ENCODE data around the gene RNF8. TPM values are rescaled to one million over a fixed set of nuclear protein-coding genes. Genes with fewer than 3 reads are reported as not detected.

The RNF8 gene
- total and polyA plus RNA-seq, 10 of the 15 experiments (the other 5 are each of a cell fraction or from before 2014, with no cell fraction given) = 7.8 to 30.2 (median 23.3) TPM

DNA sequence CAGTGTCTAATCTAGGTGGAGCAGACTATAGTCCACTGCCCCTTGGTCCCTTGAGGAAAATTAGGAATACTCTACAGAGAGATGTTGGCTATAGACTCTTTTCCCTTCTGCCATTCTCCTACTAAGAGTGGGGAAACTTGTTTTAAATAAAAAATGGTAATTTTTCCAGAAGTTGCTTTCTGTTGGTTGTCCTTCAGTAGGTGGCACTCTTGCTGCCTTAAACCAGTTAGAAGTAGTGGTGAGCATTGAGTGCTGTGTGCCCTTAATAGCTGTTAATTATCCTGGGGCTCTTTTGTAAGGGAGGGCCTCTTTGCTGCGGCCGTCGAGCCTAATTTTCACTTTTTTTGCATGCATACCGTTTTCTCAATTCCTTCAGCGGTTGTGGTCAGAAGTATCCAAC, 82.0 kb downstream of the RNF8 start:
- in situ Hi-C loops (cut with MboI) = no loop called here
- Histone ChIP-seq H3K27ac (ENCODE audit: control insufficient read depth, insufficient read depth) (no peak overlapping the region), H3K4me1 (ENCODE audit: control insufficient read depth, insufficient read depth, low read length) (peaks cover 5% of the 10 kb centered on the region), H3K36me3 (ENCODE audit: control insufficient read depth in 2 of 2, insufficient read depth in 2 of 2, low read length in 1 of 2) (peaks cover 2 to 20% of the 10 kb centered on the region in 2 experiments; a peak in 2 of 4 replicates), H3K79me2 (ENCODE audit: control insufficient read depth, insufficient read depth, low read length) (peaks cover 52% of the 10 kb centered on the region), H3K4me3 (peak overlapping the region; percentile 97; the same call in 1 of the 2 replicates), H2AFZ (ENCODE audit: control insufficient read depth, low read depth, low read length) (no peak overlapping the region), H3K27me3 (replicated peaks in 1 of 2; ENCODE audit: control insufficient read depth in 2 of 2, insufficient read depth in 2 of 2, low read length in 1 of 2) (no peaks in the 10 kb centered on the region), H3K9ac (ENCODE audit: control insufficient read depth, insufficient read depth, low read length) (no peak overlapping the region), H4K20me1 (ENCODE audit: control insufficient read depth, insufficient read depth) (no peaks in the 10 kb centered on the region), H3K4me2 (ENCODE audit: control insufficient read depth, insufficient read depth) (peak overlapping the region; percentile 83; the same call in 1 of the 2 replicates), H3K9me3 (replicated peaks; ENCODE audit: control insufficient read depth, insufficient read depth, low read length) (no peaks in the 10 kb centered on the region)
- ATAC-seq = no peak
- CTCF ChIA-PET = interaction anchor here (1.0 to 2.8 kb wide), 5 partner anchors 11 to 256 kb away, joined by 3 to 14 read pairs (median 4); no protein-coding TSS in a partner anchor
- SMC1A ChIA-PET (ENCODE audit: uncharacterized antibody, unreplicated experiment) = interaction anchor here (0.6 to 2.1 kb wide), 5 partner anchors 14 to 130 kb away, joined by 3 to 5 read pairs (median 3); no protein-coding TSS in a partner anchor
- DNase-seq (ENCODE audit: low read depth, low spot score) = no peak
- FAIRE-seq = no peak
- WGBS (ENCODE audit: insufficient coverage, insufficient replicate concordance, low lambda C conversion rate, missing lambda C conversion rate) = 80% methylated on average over 5 of the region's 5 CpGs
- intact Hi-C loops (cut with micrococcal nuclease; ENCODE audit: unreplicated experiment) = no loop called here
- BruUV-seq (replicated peaks) = no TSS peak
- RAD21 ChIA-PET (ENCODE audit: unreplicated experiment) = interaction anchor here (0.6 to 1.9 kb wide), 3 partner anchors 127 to 514 kb away, joined by 3 to 8 read pairs (median 3); no protein-coding TSS in a partner anchor
- POLR2A ChIA-PET = no interaction called here
- TF ChIP-seq CBX3 (IDR thresholded peaks at IDR 0.05; ENCODE audit: borderline replicate concordance, low read depth) = no peak
- TF ChIP-seq, protein P1, sequence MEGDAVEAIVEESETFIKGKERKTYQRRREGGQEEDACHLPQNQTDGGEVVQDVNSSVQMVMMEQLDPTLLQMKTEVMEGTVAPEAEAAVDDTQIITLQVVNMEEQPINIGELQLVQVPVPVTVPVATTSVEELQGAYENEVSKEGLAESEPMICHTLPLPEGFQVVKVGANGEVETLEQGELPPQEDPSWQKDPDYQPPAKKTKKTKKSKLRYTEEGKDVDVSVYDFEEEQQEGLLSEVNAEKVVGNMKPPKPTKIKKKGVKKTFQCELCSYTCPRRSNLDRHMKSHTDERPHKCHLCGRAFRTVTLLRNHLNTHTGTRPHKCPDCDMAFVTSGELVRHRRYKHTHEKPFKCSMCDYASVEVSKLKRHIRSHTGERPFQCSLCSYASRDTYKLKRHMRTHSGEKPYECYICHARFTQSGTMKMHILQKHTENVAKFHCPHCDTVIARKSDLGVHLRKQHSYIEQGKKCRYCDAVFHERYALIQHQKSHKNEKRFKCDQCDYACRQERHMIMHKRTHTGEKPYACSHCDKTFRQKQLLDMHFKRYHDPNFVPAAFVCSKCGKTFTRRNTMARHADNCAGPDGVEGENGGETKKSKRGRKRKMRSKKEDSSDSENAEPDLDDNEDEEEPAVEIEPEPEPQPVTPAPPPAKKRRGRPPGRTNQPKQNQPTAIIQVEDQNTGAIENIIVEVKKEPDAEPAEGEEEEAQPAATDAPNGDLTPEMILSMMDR (IDR thresholded peaks at IDR 0.05 in 2 of 3, conservative IDR thresholded peaks at IDR 0.05 in 1 of 3; ENCODE audit: control insufficient read depth in 2 of 3, extremely low read depth in 1 of 3, insufficient read depth in 1 of 3, low read depth in 3 of 3, low read length in 3 of 3) = peak in 2 of 3 experiments; percentile 2 to 25; a peak in 2 of 6 replicates

DNA sequence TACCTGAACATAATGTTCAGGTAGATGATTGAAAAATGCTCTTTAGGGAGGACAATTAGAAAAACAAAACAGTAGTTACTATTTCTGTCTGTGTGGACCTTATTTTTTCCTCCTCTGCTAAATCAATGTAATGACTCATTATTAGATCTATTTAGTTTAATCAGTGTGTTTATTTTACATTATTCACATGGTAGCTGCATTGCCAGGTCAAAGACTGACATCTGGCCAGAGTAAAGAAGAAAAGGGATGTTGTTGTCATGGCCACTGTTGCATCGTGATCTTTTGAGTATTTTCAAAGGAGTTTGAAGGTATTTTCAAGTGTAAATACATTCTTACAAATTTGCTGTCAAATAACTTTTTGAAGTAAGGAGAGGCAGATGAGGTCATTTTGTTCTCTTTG, 85.1 kb downstream of the RNF8 start:
- ChIA-PET POLR2A (interaction anchor here (1.0 kb wide), 1 partner anchor 249 kb away, joined by 3 read pairs; no protein-coding TSS in a partner anchor), CTCF (no interaction called here), RAD21 (ENCODE audit: unreplicated experiment) (interaction anchor here (0.8 kb wide), 1 partner anchor 127 kb away, joined by 4 read pairs; no protein-coding TSS in a partner anchor), SMC1A (ENCODE audit: uncharacterized antibody, unreplicated experiment) (interaction anchor here (0.6 to 1.6 kb wide), 5 partner anchors 9 to 336 kb away, joined by 3 to 4 read pairs (median 3); no protein-coding TSS in a partner anchor)
- Histone ChIP-seq H3K4me2 (ENCODE audit: control insufficient read depth, insufficient read depth) (no peak overlapping the region), H3K9me3 (replicated peaks; ENCODE audit: control insufficient read depth, insufficient read depth, low read length) (no peaks in the 10 kb centered on the region), H3K4me1 (ENCODE audit: control insufficient read depth, insufficient read depth, low read length) (peaks cover 9% of the 10 kb centered on the region), H3K27me3 (replicated peaks in 1 of 2; ENCODE audit: control insufficient read depth in 2 of 2, insufficient read depth in 2 of 2, low read length in 1 of 2) (no peaks in the 10 kb centered on the region), H3K4me3 (no peak overlapping the region), H3K9ac (ENCODE audit: control insufficient read depth, insufficient read depth, low read length) (no peak overlapping the region), H2AFZ (ENCODE audit: control insufficient read depth, low read depth, low read length) (no peak overlapping the region), H3K27ac (ENCODE audit: control insufficient read depth, insufficient read depth) (no peak overlapping the region), H4K20me1 (ENCODE audit: control insufficient read depth, insufficient read depth) (no peaks in the 10 kb centered on the region), H3K36me3 (ENCODE audit: control insufficient read depth in 2 of 2, insufficient read depth in 2 of 2, low read length in 1 of 2) (peaks cover 3 to 29% of the 10 kb centered on the region in 2 experiments; a peak in 3 of 4 replicates), H3K79me2 (ENCODE audit: control insufficient read depth, insufficient read depth, low read length) (peaks cover 55% of the 10 kb centered on the region)
- WGBS (ENCODE audit: insufficient coverage, insufficient replicate concordance, low lambda C conversion rate, missing lambda C conversion rate) = 96% methylated on average over 1 of the region's 1 CpG
- no peak for FAIRE-seq
- no TSS peak for BruUV-seq (replicated peaks)
- in situ Hi-C loops (cut with MboI) (no loop called here), intact Hi-C loops (cut with micrococcal nuclease; ENCODE audit: unreplicated experiment) (no loop called here)
- DNase-seq (ENCODE audit: low read depth, low spot score) = no peak
- ATAC-seq = no peak
- no peak for TF ChIP-seq ZNF384 (IDR thresholded peaks at IDR 0.05; ENCODE audit: borderline replicate concordance, low read depth, low read length)
- TF ChIP-seq CEBPB (IDR thresholded peaks at IDR 0.05; ENCODE audit: borderline replicate concordance in 1 of 2, low read depth in 2 of 2, low read length in 2 of 2) = no peak
- TF ChIP-seq, protein P2, sequence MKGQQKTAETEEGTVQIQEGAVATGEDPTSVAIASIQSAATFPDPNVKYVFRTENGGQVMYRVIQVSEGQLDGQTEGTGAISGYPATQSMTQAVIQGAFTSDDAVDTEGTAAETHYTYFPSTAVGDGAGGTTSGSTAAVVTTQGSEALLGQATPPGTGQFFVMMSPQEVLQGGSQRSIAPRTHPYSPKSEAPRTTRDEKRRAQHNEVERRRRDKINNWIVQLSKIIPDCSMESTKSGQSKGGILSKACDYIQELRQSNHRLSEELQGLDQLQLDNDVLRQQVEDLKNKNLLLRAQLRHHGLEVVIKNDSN (IDR thresholded peaks at IDR 0.05; ENCODE audit: borderline replicate concordance, extremely low read length, insufficient read depth, low read depth, low read length) = no peak
- TF ChIP-seq ZNF274 (IDR thresholded peaks at IDR 0.05; ENCODE audit: insufficient read depth, insufficient read length) = no peak
- TF ChIP-seq MYC (IDR thresholded peaks at IDR 0.05; ENCODE audit: insufficient read depth, insufficient read length, insufficient replicate concordance, low read length, severe bottlenecking) = no peak
- TF ChIP-seq, protein P3, sequence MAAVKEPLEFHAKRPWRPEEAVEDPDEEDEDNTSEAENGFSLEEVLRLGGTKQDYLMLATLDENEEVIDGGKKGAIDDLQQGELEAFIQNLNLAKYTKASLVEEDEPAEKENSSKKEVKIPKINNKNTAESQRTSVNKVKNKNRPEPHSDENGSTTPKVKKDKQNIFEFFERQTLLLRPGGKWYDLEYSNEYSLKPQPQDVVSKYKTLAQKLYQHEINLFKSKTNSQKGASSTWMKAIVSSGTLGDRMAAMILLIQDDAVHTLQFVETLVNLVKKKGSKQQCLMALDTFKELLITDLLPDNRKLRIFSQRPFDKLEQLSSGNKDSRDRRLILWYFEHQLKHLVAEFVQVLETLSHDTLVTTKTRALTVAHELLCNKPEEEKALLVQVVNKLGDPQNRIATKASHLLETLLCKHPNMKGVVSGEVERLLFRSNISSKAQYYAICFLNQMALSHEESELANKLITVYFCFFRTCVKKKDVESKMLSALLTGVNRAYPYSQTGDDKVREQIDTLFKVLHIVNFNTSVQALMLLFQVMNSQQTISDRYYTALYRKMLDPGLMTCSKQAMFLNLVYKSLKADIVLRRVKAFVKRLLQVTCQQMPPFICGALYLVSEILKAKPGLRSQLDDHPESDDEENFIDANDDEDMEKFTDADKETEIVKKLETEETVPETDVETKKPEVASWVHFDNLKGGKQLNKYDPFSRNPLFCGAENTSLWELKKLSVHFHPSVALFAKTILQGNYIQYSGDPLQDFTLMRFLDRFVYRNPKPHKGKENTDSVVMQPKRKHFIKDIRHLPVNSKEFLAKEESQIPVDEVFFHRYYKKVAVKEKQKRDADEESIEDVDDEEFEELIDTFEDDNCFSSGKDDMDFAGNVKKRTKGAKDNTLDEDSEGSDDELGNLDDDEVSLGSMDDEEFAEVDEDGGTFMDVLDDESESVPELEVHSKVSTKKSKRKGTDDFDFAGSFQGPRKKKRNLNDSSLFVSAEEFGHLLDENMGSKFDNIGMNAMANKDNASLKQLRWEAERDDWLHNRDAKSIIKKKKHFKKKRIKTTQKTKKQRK (IDR thresholded peaks at IDR 0.05; ENCODE audit: low read depth, low read length) = no peak
- TF ChIP-seq SMAD5 (IDR thresholded peaks at IDR 0.05; ENCODE audit: low read depth) = no peak

Measured in GM12878 (cell line).